ENCODE data around the gene CSF3R. TPM values are rescaled to one million over a fixed set of nuclear protein-coding genes. Genes with fewer than 3 reads are reported as not detected.

CSF3R gene
- total and polyA plus RNA-seq, 2 donors (not counting 3 experiments of a cell fraction or from before 2014, with no cell fraction given): not detected

DNA sequence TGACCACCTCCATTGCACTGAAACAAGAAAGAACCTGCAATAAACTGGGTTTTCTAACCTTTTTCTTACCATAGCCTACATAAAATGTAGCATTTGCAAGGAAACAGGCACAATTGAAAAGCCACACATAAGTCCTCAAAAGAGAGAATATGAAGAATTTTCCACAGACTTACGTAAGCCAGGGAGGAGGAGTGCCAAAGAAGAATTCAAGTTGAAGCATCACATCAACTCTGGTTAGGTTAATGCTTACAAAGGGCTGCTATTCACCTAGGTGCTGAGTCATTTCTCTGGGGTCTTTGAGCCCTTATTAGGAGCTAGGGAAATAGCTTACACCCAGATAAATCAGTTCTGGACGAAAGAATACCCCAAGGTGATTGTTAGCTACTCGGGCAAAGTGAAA, 42.1 kb downstream of the CSF3R start:
- no peaks in the 10 kb centered on the region for H3K27me3 ChIP-seq (ENCODE audit: control insufficient read depth in 2 of 2, insufficient read depth in 2 of 2, low read length in 2 of 2)
- no peaks in the 10 kb centered on the region for H3K79me2 ChIP-seq (ENCODE audit: control insufficient read depth, insufficient read depth, low read length)
- no peaks in the 10 kb centered on the region for H3K4me1 ChIP-seq (ENCODE audit: control insufficient read depth, extremely low read depth, insufficient read depth, low read length)
- intact Hi-C loops (cut with micrococcal nuclease): no loop called here
- H3K9me3 ChIP-seq (replicated peaks; ENCODE audit: control insufficient read depth, insufficient read depth, low read length): no peaks in the 10 kb centered on the region
- ChIA-PET POLR2A (no interaction called here), CTCF (no interaction called here)
- H3K36me3 ChIP-seq (ENCODE audit: control insufficient read depth in 2 of 2, extremely low read depth in 1 of 2, insufficient read depth in 2 of 2, low read length in 2 of 2): no peaks in the 10 kb centered on the region
- no peaks in the 10 kb centered on the region for H3K9me1 ChIP-seq (replicated peaks; ENCODE audit: control insufficient read depth, extremely low read depth, insufficient read depth, low read length)
- H3K4me2 ChIP-seq (ENCODE audit: insufficient read depth, low read length): no peak overlapping the region
- no peaks in the 10 kb centered on the region for H4K20me1 ChIP-seq (replicated peaks; ENCODE audit: control insufficient read depth, extremely low read depth, insufficient read depth, low read length)
- no peak overlapping the region for H3K4me3 ChIP-seq (replicated peaks in 1 of 3; ENCODE audit: insufficient read depth in 1 of 3, low read depth in 1 of 3, low read length in 3 of 3)
- no peak for TF ChIP-seq POLR2A (IDR thresholded peaks at IDR 0.05; ENCODE audit: low read depth, low read length)
- TF ChIP-seq MYC (IDR thresholded peaks at IDR 0.05; ENCODE audit: low read depth, low read length): no peak
- TF ChIP-seq POLR2AphosphoS5 (IDR thresholded peaks at IDR 0.05; ENCODE audit: insufficient read depth, low read depth, low read length): no peak
- no peak for TF ChIP-seq FOS (IDR thresholded peaks at IDR 0.05; ENCODE audit: borderline replicate concordance, insufficient read depth, low read length)
- TF ChIP-seq, protein P1, sequence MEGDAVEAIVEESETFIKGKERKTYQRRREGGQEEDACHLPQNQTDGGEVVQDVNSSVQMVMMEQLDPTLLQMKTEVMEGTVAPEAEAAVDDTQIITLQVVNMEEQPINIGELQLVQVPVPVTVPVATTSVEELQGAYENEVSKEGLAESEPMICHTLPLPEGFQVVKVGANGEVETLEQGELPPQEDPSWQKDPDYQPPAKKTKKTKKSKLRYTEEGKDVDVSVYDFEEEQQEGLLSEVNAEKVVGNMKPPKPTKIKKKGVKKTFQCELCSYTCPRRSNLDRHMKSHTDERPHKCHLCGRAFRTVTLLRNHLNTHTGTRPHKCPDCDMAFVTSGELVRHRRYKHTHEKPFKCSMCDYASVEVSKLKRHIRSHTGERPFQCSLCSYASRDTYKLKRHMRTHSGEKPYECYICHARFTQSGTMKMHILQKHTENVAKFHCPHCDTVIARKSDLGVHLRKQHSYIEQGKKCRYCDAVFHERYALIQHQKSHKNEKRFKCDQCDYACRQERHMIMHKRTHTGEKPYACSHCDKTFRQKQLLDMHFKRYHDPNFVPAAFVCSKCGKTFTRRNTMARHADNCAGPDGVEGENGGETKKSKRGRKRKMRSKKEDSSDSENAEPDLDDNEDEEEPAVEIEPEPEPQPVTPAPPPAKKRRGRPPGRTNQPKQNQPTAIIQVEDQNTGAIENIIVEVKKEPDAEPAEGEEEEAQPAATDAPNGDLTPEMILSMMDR (IDR thresholded peaks at IDR 0.05; ENCODE audit: extremely low read depth in 1 of 2, insufficient read depth in 1 of 2, low read depth in 1 of 2, low read length in 2 of 2): no peak
- no peak overlapping the region for H3K9ac ChIP-seq (replicated peaks; ENCODE audit: extremely low read depth, insufficient read depth, low read length)
- H3K27ac ChIP-seq (ENCODE audit: insufficient read depth, low read depth, low read length): no peak overlapping the region
- DNase-seq (ENCODE audit: low read depth, low spot score) (no peak), FAIRE-seq (no peak)
- dilution Hi-C loops (cut with MboI; ENCODE audit: extremely low pct_ligation_motif_present, low sequenced_read_pairs): no loop called here
- no TSS peak for BruUV-seq (replicated peaks)
- no peak overlapping the region for H2AFZ ChIP-seq (ENCODE audit: low read depth, low read length)

DNA sequence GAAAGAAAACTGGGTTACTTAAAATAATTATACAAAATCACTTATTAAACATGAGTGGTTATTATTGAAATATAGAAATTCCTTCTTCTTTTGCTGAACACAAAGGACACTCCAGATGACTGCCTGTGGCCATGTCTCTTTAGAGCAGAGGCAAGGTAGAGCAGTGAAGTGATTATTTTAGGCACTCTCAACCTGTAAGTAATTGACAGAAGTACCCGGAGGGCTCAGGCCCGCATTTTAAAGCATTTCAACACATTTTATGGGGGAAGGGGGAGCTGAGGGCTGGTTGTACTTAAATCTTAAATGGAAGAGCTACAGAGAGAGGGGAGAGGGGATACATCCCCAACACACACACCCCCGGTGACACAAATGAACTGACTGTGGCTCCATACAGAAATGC, 42.7 kb downstream of the CSF3R start:
- dilution Hi-C loops (cut with MboI; ENCODE audit: extremely low pct_ligation_motif_present, low sequenced_read_pairs) (no loop called here), intact Hi-C loops (cut with micrococcal nuclease) (no loop called here)
- Histone ChIP-seq H3K4me3 (replicated peaks in 1 of 3; ENCODE audit: insufficient read depth in 1 of 3, low read depth in 1 of 3, low read length in 3 of 3) (no peak overlapping the region), H3K9me1 (replicated peaks; ENCODE audit: control insufficient read depth, extremely low read depth, insufficient read depth, low read length) (no peaks in the 10 kb centered on the region), H3K9ac (replicated peaks; ENCODE audit: extremely low read depth, insufficient read depth, low read length) (no peak overlapping the region), H3K4me1 (ENCODE audit: control insufficient read depth, extremely low read depth, insufficient read depth, low read length) (no peaks in the 10 kb centered on the region), H3K79me2 (ENCODE audit: control insufficient read depth, insufficient read depth, low read length) (no peaks in the 10 kb centered on the region), H3K36me3 (ENCODE audit: control insufficient read depth in 2 of 2, extremely low read depth in 1 of 2, insufficient read depth in 2 of 2, low read length in 2 of 2) (no peaks in the 10 kb centered on the region), H3K9me3 (replicated peaks; ENCODE audit: control insufficient read depth, insufficient read depth, low read length) (no peaks in the 10 kb centered on the region), H3K27me3 (ENCODE audit: control insufficient read depth in 2 of 2, insufficient read depth in 2 of 2, low read length in 2 of 2) (no peaks in the 10 kb centered on the region), H4K20me1 (replicated peaks; ENCODE audit: control insufficient read depth, extremely low read depth, insufficient read depth, low read length) (no peaks in the 10 kb centered on the region), H2AFZ (ENCODE audit: low read depth, low read length) (no peak overlapping the region), H3K4me2 (ENCODE audit: insufficient read depth, low read length) (no peak overlapping the region), H3K27ac (ENCODE audit: insufficient read depth, low read depth, low read length) (no peak overlapping the region)
- TF ChIP-seq MYC (IDR thresholded peaks at IDR 0.05; ENCODE audit: low read depth, low read length) (no peak), EZH2 (IDR thresholded peaks at IDR 0.05; ENCODE audit: borderline replicate concordance, low read depth, low read length, severe bottlenecking) (no peak), JUN (IDR thresholded peaks at IDR 0.05; ENCODE audit: borderline replicate concordance, insufficient read depth, insufficient read length, low read depth) (no peak), POLR2AphosphoS5 (IDR thresholded peaks at IDR 0.05; ENCODE audit: insufficient read depth, low read depth, low read length) (no peak), FOS (IDR thresholded peaks at IDR 0.05; ENCODE audit: borderline replicate concordance, insufficient read depth, low read length) (no peak), POLR2A (IDR thresholded peaks at IDR 0.05; ENCODE audit: low read depth, low read length) (no peak), GATA2 (IDR thresholded peaks at IDR 0.05; ENCODE audit: insufficient read depth, insufficient read length, low read depth, low read length) (no peak)
- TF ChIP-seq, protein P1 (IDR thresholded peaks at IDR 0.05; ENCODE audit: extremely low read depth in 1 of 2, insufficient read depth in 1 of 2, low read depth in 1 of 2, low read length in 2 of 2): no peak
- TF ChIP-seq, protein P2, sequence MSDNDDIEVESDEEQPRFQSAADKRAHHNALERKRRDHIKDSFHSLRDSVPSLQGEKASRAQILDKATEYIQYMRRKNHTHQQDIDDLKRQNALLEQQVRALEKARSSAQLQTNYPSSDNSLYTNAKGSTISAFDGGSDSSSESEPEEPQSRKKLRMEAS (IDR thresholded peaks at IDR 0.05; ENCODE audit: insufficient read depth, insufficient read length): no peak
- ChIA-PET POLR2A (no interaction called here), CTCF (no interaction called here)
- BruUV-seq (replicated peaks): no TSS peak
- FAIRE-seq: no peak
- DNase-seq (ENCODE audit: low read depth, low spot score): no peak

All from endothelial cell of umbilical vein (primary cell).